HL-60 (cell line): Measurements from ENCODE around the gene MAP3K4.

Experiments used
- CTCF ChIP-seq: IDR thresholded peaks from one replicate; pipeline ENCODE4 v1.5.1; 2011; ENCODE audit warnings: low read length, control low read depth, inconsistent platforms; ENCODE audit not compliant: insufficient read depth
- GABPA ChIP-seq: IDR thresholded peaks from 2 replicates; pipeline ENCODE4 v1.6.1; 2012; ENCODE audit warnings: low read depth
- POLR2AphosphoS5 ChIP-seq: IDR thresholded peaks from 2 replicates; pipeline ENCODE4 v1.6.1; 2012; ENCODE audit warnings: low read depth
- REST ChIP-seq: IDR thresholded peaks from 2 replicates; pipeline ENCODE4 v1.6.1; 2012; ENCODE audit warnings: low read depth; ENCODE audit not compliant: insufficient replicate concordance
- SPI1 ChIP-seq: IDR thresholded peaks from 2 replicates; pipeline ENCODE4 v1.6.1; 2012; ENCODE audit warnings: low read depth, mild to moderate bottlenecking, borderline replicate concordance

GRCh38 chr6:161038229-161039031 is 46.9 kb downstream of the MAP3K4 start:
- TF ChIP-seq CTCF, result no peak
- no peak for TF ChIP-seq POLR2AphosphoS5
- no peak for TF ChIP-seq REST
- TF ChIP-seq GABPA, result no peak
- no peak for TF ChIP-seq SPI1
